Choroid plexus epithelial cell (primary cell): ENCODE measurements around the gene POLD4.

ENCODE experiments used
- DNase-seq: peaks from one replicate; pipeline ENCODE4 v3.0.0-alpha.2; 2010; ENCODE audit warnings: low read depth
- H3K4me3 ChIP-seq: 2 replicates; pipeline ENCODE4 v1.5.1; 2011; ENCODE audit warnings: low read depth, mild to moderate bottlenecking, control low read depth, low read length, moderate library complexity
- TF ChIP-seq, protein P1 (sequence below): conservative IDR thresholded peaks from 2 replicates; pipeline ENCODE4 v1.5.1; 2011; ENCODE audit warnings: low read depth, mild to moderate bottlenecking, control low read depth, inconsistent platforms, low read length, moderate library complexity

POLD4 gene

DNA sequence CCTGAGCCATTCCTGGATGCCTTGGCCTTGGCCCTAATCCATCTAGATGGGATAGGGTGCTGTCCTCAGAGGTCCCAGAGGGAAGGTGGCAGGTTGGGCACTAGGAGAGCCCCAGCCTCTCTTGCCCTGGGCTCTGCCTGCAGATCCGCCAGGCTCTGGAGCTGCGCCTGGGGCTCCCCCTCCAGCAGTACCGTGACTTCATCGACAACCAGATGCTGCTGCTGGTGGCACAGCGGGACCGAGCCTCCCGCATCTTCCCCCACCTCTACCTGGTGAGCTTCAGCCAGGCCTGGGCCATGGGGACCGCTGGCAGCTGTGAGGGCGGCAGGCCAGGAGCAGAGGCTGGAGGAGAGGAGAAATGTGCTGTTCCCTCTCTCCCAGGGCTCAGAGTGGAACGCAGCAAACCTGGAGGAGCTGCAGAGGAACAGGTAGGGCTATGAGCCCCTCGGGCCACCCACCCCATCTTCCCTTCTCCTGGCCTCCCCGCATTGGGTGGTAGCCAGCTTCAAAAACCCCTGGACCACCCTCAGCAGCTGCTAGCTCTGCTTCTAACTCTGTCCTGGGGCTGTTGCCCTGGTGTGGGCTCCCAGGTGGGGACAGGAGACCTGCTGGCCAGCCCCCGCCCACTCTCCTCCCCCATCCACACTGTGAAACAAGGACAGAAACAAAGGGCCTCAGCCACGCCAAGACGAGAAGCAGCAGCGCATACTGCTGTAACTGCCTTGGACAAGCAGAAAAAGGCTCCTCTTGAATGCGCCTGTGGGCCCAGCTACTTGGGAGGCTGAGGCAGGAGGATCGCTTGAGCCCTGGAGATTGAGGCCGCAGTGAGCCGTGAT is 45.1 kb downstream of the POLD4 start:
- DNase-seq = no peak
- TF ChIP-seq, protein P1, sequence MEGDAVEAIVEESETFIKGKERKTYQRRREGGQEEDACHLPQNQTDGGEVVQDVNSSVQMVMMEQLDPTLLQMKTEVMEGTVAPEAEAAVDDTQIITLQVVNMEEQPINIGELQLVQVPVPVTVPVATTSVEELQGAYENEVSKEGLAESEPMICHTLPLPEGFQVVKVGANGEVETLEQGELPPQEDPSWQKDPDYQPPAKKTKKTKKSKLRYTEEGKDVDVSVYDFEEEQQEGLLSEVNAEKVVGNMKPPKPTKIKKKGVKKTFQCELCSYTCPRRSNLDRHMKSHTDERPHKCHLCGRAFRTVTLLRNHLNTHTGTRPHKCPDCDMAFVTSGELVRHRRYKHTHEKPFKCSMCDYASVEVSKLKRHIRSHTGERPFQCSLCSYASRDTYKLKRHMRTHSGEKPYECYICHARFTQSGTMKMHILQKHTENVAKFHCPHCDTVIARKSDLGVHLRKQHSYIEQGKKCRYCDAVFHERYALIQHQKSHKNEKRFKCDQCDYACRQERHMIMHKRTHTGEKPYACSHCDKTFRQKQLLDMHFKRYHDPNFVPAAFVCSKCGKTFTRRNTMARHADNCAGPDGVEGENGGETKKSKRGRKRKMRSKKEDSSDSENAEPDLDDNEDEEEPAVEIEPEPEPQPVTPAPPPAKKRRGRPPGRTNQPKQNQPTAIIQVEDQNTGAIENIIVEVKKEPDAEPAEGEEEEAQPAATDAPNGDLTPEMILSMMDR = no peak
- no peak overlapping the region for H3K4me3 ChIP-seq

DNA sequence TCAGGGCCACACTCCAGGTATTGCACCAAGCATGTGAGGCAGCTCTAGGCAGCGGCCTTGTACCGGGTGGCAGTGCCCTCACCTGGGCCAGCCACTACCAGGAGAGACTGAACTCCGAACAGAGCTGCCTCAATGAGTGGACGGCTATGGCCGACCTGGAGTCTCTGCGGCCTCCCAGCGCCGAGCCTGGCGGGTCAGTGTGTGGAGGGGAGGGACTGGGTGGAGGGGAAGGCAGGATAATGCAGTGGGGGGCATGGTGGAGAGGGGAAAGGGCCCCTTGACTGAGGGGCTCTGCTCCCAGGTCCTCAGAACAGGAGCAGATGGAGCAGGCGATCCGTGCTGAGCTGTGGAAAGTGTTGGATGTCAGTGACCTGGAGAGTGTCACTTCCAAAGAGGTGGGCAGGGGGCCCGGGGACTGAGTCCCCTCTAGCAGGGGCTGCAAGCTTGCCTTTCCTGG is 45.8 kb downstream of the POLD4 start:
- no peak overlapping the region for H3K4me3 ChIP-seq
- no peak for DNase-seq
- TF ChIP-seq, protein P1 = no peak

DNA sequence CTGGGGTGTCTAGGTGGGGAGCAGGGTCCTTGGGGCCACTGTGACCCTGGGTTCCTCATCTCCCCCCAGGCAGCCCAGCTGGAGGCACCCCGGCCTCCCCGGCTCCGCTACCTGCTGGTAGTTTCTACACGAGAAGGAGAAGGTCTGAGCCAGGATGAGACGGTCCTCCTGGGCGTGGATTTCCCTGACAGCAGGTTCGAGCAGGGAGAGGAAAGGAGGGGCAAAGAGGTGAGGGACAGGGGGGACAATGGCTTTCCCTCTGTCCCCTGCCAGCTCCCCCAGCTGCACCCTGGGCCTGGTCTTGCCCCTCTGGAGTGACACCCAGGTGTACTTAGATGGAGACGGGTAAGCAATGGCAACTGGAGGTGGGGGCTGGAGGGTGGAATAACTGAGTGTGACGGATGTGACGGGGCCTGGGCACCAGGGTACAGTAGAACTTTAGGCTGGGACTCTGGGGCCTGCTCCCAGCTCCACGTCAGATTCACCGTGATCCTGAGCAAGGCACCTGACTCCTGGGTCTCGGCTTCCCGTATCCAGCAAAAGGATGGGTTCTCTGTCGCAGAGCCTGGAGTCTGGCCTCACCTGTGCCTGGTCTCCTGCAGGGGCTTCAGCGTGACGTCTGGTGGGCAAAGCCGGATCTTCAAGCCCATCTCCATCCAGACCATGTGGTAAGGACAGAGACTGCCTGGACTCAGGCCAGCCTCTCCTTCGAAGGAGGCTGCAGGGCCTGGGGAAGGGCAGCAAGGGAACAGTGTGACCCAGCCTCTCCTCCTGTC is 46.4 kb downstream of the POLD4 start:
- H3K4me3 ChIP-seq = no peak overlapping the region
- DNase-seq = no peak
- TF ChIP-seq, protein P1 = no peak

GRCh38 chr11:67304511-67305113 is 48.7 kb downstream of the POLD4 start:
- peak overlapping the region; percentile 79 for H3K4me3 ChIP-seq
- DNase-seq = no peak
- TF ChIP-seq, protein P1 = no peak

GRCh38 chr11:67303835-67304411 is 49.4 kb downstream of the POLD4 start:
- H3K4me3 ChIP-seq = peak overlapping the region; percentile 79
- TF ChIP-seq, protein P1 = no peak
- DNase-seq = no peak

GRCh38 chr11:67303132-67303834 is 50.1 kb downstream of the POLD4 start, which contains the start of gene SSH3:
SSH3 (plus strand) TSS chr11:67303530; CDS start chr11:67303626, 96 bp downstream.
- H3K4me3 ChIP-seq = peak within 1 kb of the TSS; percentile 79
- DNase-seq = peak; percentile 54
- TF ChIP-seq, protein P1 = no peak
